ENCODE data around the gene LUM.

DNA sequence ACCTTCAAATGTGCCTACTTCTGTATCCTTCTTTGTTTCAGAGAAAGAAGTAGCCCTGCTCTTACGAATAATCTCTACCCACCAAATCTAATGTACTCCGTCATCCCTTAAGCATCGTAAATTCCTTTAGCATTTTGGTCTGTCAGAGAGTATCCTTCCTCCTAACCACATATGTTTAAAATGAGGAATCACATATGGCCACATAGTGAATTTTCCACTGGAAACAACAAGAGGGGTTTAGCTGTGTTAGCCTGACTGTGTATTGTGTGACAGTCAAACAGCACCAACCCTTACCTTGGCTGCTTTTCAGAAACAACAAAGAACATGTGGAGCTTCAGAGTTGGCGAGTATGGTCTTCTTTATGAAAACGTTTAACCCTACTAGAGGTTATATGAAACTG is 5.5 kb downstream of the LUM start:
- TF ChIP-seq CTCF (IDR thresholded peaks at IDR 0.05) = no peak
- no peak for TF ChIP-seq EP300 (IDR thresholded peaks at IDR 0.05)
